PC-3 (cell line): ENCODE measurements around the gene MYL12B. TPM values are rescaled to one million over a fixed set of nuclear protein-coding genes. Genes with fewer than 3 reads are reported as not detected.

Source experiments
- ATAC-seq: fragments of 200-7000 bp; cut with Tn5 transposase; 2 replicates; pipeline ENCODE4 v1.9.1; 2020; ENCODE audit warnings: mild to moderate bottlenecking, moderate library complexity
- BruUV-seq: library from RNA; stranded (reverse); fragments of 400-500 nt; replicated peaks from 2 replicates; lab custom pipeline; 2021; lab: Mats Ljungman, UMichigan
- CTCF ChIA-PET: fragments of 300-600 bp; sonication (Branson Sonifier 250); formaldehyde crosslinking; loops from one replicate; lab custom pipeline; 2022; ENCODE audit warnings: antibody characterized with exemption; lab: Charles Lee
- POLR2A ChIA-PET: fragments of 300-600 bp; sonication (Branson Sonifier 250); formaldehyde crosslinking; loops from one replicate; lab custom pipeline; 2022; ENCODE audit warnings: antibody characterized with exemption; ENCODE audit not compliant: unreplicated experiment; lab: Charles Lee
- DNase-seq: peaks from one replicate; pipeline ENCODE4 v3.0.0-alpha.2; 2015
- H2AFZ ChIP-seq: fragments of 300-600 bp; sonication (generic); 2 replicates; pipeline ENCODE4 v1.6.0; 2016; ENCODE audit warnings: antibody characterized with exemption, low read length
- H3F3A ChIP-seq: fragments of 300-600 bp; sonication (generic); one replicate; pipeline ENCODE4 v1.6.0; 2017; ENCODE audit warnings: antibody characterized with exemption, low read length, control low read depth, mild to moderate bottlenecking; ENCODE audit not compliant: unreplicated experiment
- H3K27ac ChIP-seq: fragments of 300-600 bp; sonication (generic); 2 replicates; pipeline ENCODE4 v1.5.1; 2016; ENCODE audit warnings: mild to moderate bottlenecking, low read length
- H3K27me3 ChIP-seq: fragments of 300-600 bp; sonication (generic); 2 replicates; pipeline ENCODE4 v1.6.1; 2016; ENCODE audit warnings: low read length, mixed read lengths
- H3K36me3 ChIP-seq: fragments of 300-600 bp; sonication (generic); 2 replicates; pipeline ENCODE4 v1.6.1; 2016; ENCODE audit warnings: low read depth, mixed run types, low read length, mixed read lengths
- H3K4me1 ChIP-seq: fragments of 300-600 bp; sonication (generic); 2 replicates; pipeline ENCODE4 v1.5.1; 2016; ENCODE audit warnings: low read length; ENCODE audit not compliant: insufficient read depth
- H3K4me2 ChIP-seq: fragments of 300-600 bp; sonication (generic); 2 replicates; pipeline ENCODE4 v1.6.0; 2016; ENCODE audit warnings: low read length
- H3K4me3 ChIP-seq: fragments of 300-600 bp; sonication (generic); 2 replicates; pipeline ENCODE4 v1.5.1; 2016; ENCODE audit warnings: mild to moderate bottlenecking, low read length, mixed read lengths
- H3K79me2 ChIP-seq: fragments of 300-600 bp; sonication (generic); 2 replicates; pipeline ENCODE4 v1.6.1; 2017; ENCODE audit warnings: low read length, mixed read lengths
- H3K9ac ChIP-seq: fragments of 300-600 bp; sonication (generic); 2 replicates; pipeline ENCODE4 v1.6.0; 2016; ENCODE audit warnings: mild to moderate bottlenecking, low read length
- H3K9me2 ChIP-seq: fragments of 300-600 bp; sonication (generic); replicated peaks from 2 replicates; pipeline ENCODE4 v1.6.1; 2016; ENCODE audit warnings: mixed run types, low read length, mixed read lengths
- H3K9me3 ChIP-seq: fragments of 300-600 bp; sonication (generic); 2 replicates; pipeline ENCODE4 v1.6.1; 2016; ENCODE audit warnings: low read length, mixed read lengths
- H4K20me1 ChIP-seq: fragments of 300-600 bp; sonication (generic); 2 replicates; pipeline ENCODE4 v1.6.1; 2016; ENCODE audit warnings: low read length, mixed read lengths
- EZH2 ChIP-seq: fragments of 300-600 bp; sonication (generic); IDR thresholded peaks from one replicate; pipeline ENCODE4 v1.6.1; 2017; ENCODE audit warnings: antibody characterized with exemption, mild to moderate bottlenecking, low read length; ENCODE audit not compliant: unreplicated experiment
- EZH2phosphoT487 ChIP-seq: fragments of 300-600 bp; sonication (generic); IDR thresholded peaks from 2 replicates; pipeline ENCODE4 v1.6.1; 2018; ENCODE audit warnings: mild to moderate bottlenecking, antibody characterized with exemption, low read length, borderline replicate concordance
- intact Hi-C: fragments of 100-400 bp; cut with micrococcal nuclease; formaldehyde crosslinking; loops from 2 replicates; pipeline ENCODE4 v1.9.0; 2023
- total RNA-seq: library from RNA; depleted of rRNA; stranded (reverse); fragments of >200 nt; gene quantifications from 2 replicates; pipeline ENCODE4 v1.2.3, GENCODE V29; 2014
- TF ChIP-seq, protein P1 (sequence below): fragments of 300-600 bp; sonication (generic); conservative IDR thresholded peaks from 2 replicates; pipeline ENCODE4 v1.5.1; 2017; ENCODE audit warnings: antibody characterized with exemption, low read depth, mild to moderate bottlenecking, low read length

Gene MYL12B
- total RNA-seq, 1 experiment from 2014 or later = 308 TPM

DNA sequence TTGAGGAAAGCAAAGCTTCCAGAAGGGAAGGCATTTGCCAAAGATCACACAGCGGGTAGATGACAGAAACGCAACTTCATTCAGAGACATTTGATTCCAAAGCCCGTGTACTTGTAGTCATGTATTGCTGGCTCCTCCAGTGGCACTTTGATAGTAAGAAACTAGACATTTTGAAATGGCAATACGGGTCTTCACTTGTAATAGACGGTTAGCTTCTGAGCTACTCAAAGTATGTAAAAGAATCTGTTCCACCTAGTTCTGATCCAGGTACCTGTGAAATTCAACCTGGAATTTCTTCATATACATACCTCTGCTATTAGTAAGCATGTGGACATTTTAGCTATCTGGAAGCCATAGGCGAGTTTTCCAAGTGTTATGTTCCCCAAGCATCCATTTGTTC, 40.4 kb upstream of the MYL12B start:
- H3K9me3 ChIP-seq = no peaks in the 10 kb centered on the region
- H2AFZ ChIP-seq = no peak overlapping the region
- H3K79me2 ChIP-seq = no peaks in the 10 kb centered on the region
- no peak overlapping the region for H3K4me2 ChIP-seq
- no peak overlapping the region for H3K4me3 ChIP-seq
- ATAC-seq = no peak
- TF ChIP-seq EZH2phosphoT487 = no peak
- no peak for TF ChIP-seq EZH2
- TF ChIP-seq, protein P1, sequence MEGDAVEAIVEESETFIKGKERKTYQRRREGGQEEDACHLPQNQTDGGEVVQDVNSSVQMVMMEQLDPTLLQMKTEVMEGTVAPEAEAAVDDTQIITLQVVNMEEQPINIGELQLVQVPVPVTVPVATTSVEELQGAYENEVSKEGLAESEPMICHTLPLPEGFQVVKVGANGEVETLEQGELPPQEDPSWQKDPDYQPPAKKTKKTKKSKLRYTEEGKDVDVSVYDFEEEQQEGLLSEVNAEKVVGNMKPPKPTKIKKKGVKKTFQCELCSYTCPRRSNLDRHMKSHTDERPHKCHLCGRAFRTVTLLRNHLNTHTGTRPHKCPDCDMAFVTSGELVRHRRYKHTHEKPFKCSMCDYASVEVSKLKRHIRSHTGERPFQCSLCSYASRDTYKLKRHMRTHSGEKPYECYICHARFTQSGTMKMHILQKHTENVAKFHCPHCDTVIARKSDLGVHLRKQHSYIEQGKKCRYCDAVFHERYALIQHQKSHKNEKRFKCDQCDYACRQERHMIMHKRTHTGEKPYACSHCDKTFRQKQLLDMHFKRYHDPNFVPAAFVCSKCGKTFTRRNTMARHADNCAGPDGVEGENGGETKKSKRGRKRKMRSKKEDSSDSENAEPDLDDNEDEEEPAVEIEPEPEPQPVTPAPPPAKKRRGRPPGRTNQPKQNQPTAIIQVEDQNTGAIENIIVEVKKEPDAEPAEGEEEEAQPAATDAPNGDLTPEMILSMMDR = no peak
- H4K20me1 ChIP-seq = no peaks in the 10 kb centered on the region
- BruUV-seq = no TSS peak
- 0 out of 2 replicates have a peak, but pooled peaks cover 5% of the 10 kb centered on the region for H3K9me2 ChIP-seq
- DNase-seq = no peak
- ChIA-PET POLR2A (no interaction called here), CTCF (no interaction called here)
- no peak overlapping the region for H3K9ac ChIP-seq
- peaks cover 8% of the 10 kb centered on the region; the same call in 1 of the 2 replicates for H3K4me1 ChIP-seq
- no peak overlapping the region for H3K27ac ChIP-seq
- H3K27me3 ChIP-seq = no peaks in the 10 kb centered on the region
- no peaks in the 10 kb centered on the region for H3K36me3 ChIP-seq
- intact Hi-C loops = no loop called here
- H3F3A ChIP-seq = no peaks in the 10 kb centered on the region

DNA sequence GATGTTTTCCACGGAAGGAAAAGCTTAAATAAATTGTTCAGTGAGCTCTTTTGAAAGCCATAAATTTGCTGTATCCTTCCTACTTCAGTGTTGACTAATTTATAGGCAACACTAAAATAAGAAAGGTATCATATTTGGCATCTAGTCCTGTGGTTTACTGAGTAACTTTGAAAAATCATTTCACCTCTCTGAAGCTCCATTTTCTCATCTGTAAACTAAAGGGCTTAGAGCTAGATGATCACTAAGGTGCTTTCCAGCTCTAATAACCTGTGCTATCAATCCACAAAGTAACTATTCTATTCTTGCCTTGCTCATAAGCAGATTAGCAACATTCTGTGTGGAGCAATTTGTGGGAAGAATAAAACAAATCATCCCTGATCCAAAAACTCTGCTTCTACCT, 38.6 kb upstream of the MYL12B start:
- POLR2A ChIA-PET = no interaction called here
- Histone ChIP-seq H3K9me3 (no peaks in the 10 kb centered on the region), H3K79me2 (no peaks in the 10 kb centered on the region), H3K4me1 (peaks cover under 1% of the 10 kb centered on the region; the same call in 1 of the 2 replicates), H3K4me3 (no peak overlapping the region), H3F3A (no peaks in the 10 kb centered on the region), H3K27me3 (no peaks in the 10 kb centered on the region), H2AFZ (no peak overlapping the region), H3K4me2 (no peak overlapping the region), H4K20me1 (no peaks in the 10 kb centered on the region), H3K9me2 (no peaks in the 10 kb centered on the region), H3K36me3 (no peaks in the 10 kb centered on the region), H3K9ac (no peak overlapping the region), H3K27ac (no peak overlapping the region)
- intact Hi-C loops = no loop called here
- no peak for TF ChIP-seq EZH2
- TF ChIP-seq, protein P1 = no peak
- no peak for TF ChIP-seq EZH2phosphoT487
- no peak for DNase-seq
- no TSS peak for BruUV-seq
- CTCF ChIA-PET = no interaction called here
- ATAC-seq = peak; percentile 48

GRCh38 chr18:3224223-3224622, 37.7 kb upstream of the MYL12B start:
- Histone ChIP-seq H3K4me3 (no peak overlapping the region), H3K27ac (no peak overlapping the region), H2AFZ (no peak overlapping the region), H3K4me2 (no peak overlapping the region), H3K9me3 (no peaks in the 10 kb centered on the region), H3K79me2 (no peaks in the 10 kb centered on the region), H3F3A (no peaks in the 10 kb centered on the region), H4K20me1 (no peaks in the 10 kb centered on the region), H3K27me3 (no peaks in the 10 kb centered on the region), H3K36me3 (no peaks in the 10 kb centered on the region), H3K9ac (no peak overlapping the region), H3K4me1 (no peaks in the 10 kb centered on the region), H3K9me2 (no peaks in the 10 kb centered on the region)
- ATAC-seq (no peak), DNase-seq (no peak)
- no TSS peak for BruUV-seq
- intact Hi-C loops = no loop called here
- POLR2A ChIA-PET = no interaction called here
- no peak for TF ChIP-seq EZH2phosphoT487
- TF ChIP-seq, protein P1 = no peak
- TF ChIP-seq EZH2 = no peak
- CTCF ChIA-PET = interaction anchor here (0.6 kb wide), 1 partner anchor 37 kb away, joined by 3 read pairs; no protein-coding TSS in a partner anchor
